K562 (cell line): ENCODE measurements around the gene SLC9A1. TPM values are rescaled to one million over a fixed set of nuclear protein-coding genes. Genes with fewer than 3 reads are reported as not detected.

ENCODE experiments used
- EP400 ChIP-seq: fragments of 450-650 bp; IDR thresholded peaks from 2 replicates; pipeline ENCODE4 v1.6.1; 2017; ENCODE audit warnings: antibody characterized with exemption, mild to moderate bottlenecking, moderate library complexity
- ETS2 ChIP-seq: IDR thresholded peaks from 2 replicates; pipeline ENCODE4 v1.6.1; 2016; ENCODE audit warnings: borderline replicate concordance, missing genetic modification characterization, mild to moderate bottlenecking, moderate library complexity, missing compliant biosample characterization; ENCODE audit not compliant: poor library complexity, severe bottlenecking
- FOXK2 ChIP-seq, 2 experiments: fragments of 450-650 bp; IDR thresholded peaks in 1 of 2; conservative IDR thresholded peaks in 1 of 2; 2 replicates each; pipeline ENCODE4 v1.6.1; 2016; ENCODE audit warnings: low read depth in 2 of 2, mild to moderate bottlenecking in 1 of 2
- HDAC6 ChIP-seq: IDR thresholded peaks from 2 replicates; pipeline ENCODE4 v1.6.1; 2012; ENCODE audit warnings: low read depth, mild to moderate bottlenecking, control low read depth, inconsistent platforms, low read length, moderate library complexity
- KLF16 ChIP-seq: IDR thresholded peaks from 2 replicates; pipeline ENCODE4 v1.6.1; 2016; ENCODE audit warnings: antibody characterized with exemption
- SREBF2 ChIP-seq: sonication (generic); formaldehyde crosslinking; IDR thresholded peaks from 2 replicates; pipeline ENCODE4 v1.4.0; 2020; ENCODE audit warnings: mild to moderate bottlenecking, missing genetic modification reagents
- XRCC4 ChIP-seq: IDR thresholded peaks from one replicate; pipeline ENCODE4 v1.6.1; 2011; ENCODE audit not compliant: insufficient read depth, insufficient read length; ENCODE audit errors: extremely low read depth
- ZBTB40 ChIP-seq, 2 experiments: fragments of 450-650 bp in 1 of 2; sonication (generic) in 1 of 2; formaldehyde crosslinking in 1 of 2; IDR thresholded peaks; 2 replicates each; pipeline versions ENCODE4 v1.7.1 to v1.9.0; 2016 to 2022; ENCODE audit warnings: inconsistent platforms in 1 of 2, mild to moderate bottlenecking in 1 of 2, missing genetic modification reagents in 1 of 2
- ZNF668 ChIP-seq: fragments of 250-450 bp; sonication (Bioruptor Pico); IDR thresholded peaks from 2 replicates; pipeline ENCODE4 v1.8.0; 2022; ENCODE audit warnings: mild to moderate bottlenecking, inconsistent platforms
- polyA plus RNA-seq, 8 experiments: library from polyadenylated mRNA; depleted of rRNA in 4 of 8; stranded (reverse) in 5 of 8; unstranded in 3 of 8; fragments of >200 nt; fragmentation: Nextera tagmentation in 2 of 8; fragmentation: Illumina TruSeq in 1 of 8; extraction: Ambion mirVana in 2 of 8; extraction: Trizol in 1 of 8; gene quantifications; 2 replicates each; pipeline versions ENCODE4 v1.2.1 to v1.2.3, GENCODE V29; 2011 to 2014; ENCODE audit warnings: inconsistent platforms in 1 of 8, missing spikeins in 1 of 8
- total RNA-seq, 7 experiments: library from RNA; depleted of rRNA in 6 of 7; stranded (reverse); fragments of >200 nt in 6 of 7; fragmentation: Illumina TruSeq in 2 of 7; extraction: Trizol in 2 of 7; gene quantifications; 2 replicates each; pipeline versions ENCODE4 v1.2.1 to v1.2.3, GENCODE V29; 2011 to 2021; ENCODE audit warnings: low replicate concordance in 1 of 7
- TF ChIP-seq, protein P1 (sequence below): IDR thresholded peaks from 3 replicates; pipeline ENCODE4 v1.6.1; 2011; ENCODE audit warnings: borderline replicate concordance, mild to moderate bottlenecking, moderate library complexity; ENCODE audit not compliant: insufficient read length; ENCODE audit errors: extremely low read depth
- TF ChIP-seq, protein P2 (sequence below): sonication (generic); formaldehyde crosslinking; IDR thresholded peaks from 2 replicates; pipeline ENCODE4 v1.9.0; 2022; ENCODE audit warnings: mild to moderate bottlenecking, missing genetic modification reagents

Gene SLC9A1
- total and polyA plus RNA-seq, 9 of the 15 experiments (the other 6 are each of a cell fraction or from before 2014, with no cell fraction given): 0.59 to 14.4 (median 2.0) TPM

DNA sequence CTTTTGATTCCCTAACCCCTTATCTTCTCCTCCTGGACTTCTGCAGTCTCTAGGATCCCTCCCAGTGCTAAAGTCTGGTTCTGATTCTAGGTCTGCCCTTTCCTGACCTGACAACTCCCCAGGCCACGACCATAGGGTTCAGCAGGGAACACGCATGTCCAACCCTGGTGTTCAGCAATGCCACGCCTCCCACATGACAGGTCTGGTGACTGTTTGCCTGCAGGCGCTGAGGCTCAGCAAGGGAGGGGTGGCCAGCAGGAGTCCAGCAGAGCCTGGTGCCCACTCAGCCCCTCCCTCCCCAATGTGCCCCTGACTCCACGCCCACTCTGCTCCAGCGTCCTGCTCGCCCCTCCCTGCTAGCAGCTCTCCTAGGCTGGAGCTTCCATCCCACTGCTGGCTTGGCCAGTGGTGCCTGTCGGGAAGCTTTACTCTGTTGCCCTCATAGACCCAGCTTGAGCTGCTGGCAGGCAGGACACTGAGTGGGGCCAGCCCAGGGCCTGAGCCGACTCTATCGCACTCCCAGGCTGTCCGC is 17.3 kb downstream of the SLC9A1 start (continued):
- TF ChIP-seq KLF16: no peak
- TF ChIP-seq, protein P1, sequence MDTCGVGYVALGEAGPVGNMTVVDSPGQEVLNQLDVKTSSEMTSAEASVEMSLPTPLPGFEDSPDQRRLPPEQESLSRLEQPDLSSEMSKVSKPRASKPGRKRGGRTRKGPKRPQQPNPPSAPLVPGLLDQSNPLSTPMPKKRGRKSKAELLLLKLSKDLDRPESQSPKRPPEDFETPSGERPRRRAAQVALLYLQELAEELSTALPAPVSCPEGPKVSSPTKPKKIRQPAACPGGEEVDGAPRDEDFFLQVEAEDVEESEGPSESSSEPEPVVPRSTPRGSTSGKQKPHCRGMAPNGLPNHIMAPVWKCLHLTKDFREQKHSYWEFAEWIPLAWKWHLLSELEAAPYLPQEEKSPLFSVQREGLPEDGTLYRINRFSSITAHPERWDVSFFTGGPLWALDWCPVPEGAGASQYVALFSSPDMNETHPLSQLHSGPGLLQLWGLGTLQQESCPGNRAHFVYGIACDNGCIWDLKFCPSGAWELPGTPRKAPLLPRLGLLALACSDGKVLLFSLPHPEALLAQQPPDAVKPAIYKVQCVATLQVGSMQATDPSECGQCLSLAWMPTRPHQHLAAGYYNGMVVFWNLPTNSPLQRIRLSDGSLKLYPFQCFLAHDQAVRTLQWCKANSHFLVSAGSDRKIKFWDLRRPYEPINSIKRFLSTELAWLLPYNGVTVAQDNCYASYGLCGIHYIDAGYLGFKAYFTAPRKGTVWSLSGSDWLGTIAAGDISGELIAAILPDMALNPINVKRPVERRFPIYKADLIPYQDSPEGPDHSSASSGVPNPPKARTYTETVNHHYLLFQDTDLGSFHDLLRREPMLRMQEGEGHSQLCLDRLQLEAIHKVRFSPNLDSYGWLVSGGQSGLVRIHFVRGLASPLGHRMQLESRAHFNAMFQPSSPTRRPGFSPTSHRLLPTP: no peak
- no peak for TF ChIP-seq EP400
- no peak for TF ChIP-seq SREBF2 (CRISPR knock-in tag)
- TF ChIP-seq, protein P2, sequence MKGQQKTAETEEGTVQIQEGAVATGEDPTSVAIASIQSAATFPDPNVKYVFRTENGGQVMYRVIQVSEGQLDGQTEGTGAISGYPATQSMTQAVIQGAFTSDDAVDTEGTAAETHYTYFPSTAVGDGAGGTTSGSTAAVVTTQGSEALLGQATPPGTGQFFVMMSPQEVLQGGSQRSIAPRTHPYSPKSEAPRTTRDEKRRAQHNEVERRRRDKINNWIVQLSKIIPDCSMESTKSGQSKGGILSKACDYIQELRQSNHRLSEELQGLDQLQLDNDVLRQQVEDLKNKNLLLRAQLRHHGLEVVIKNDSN (CRISPR knock-in tag): peak; percentile 77
- TF ChIP-seq HDAC6: no peak
- TF ChIP-seq ETS2 (tag): no peak
- no peak for TF ChIP-seq XRCC4
- TF ChIP-seq ZBTB40 (IDR thresholded peaks at IDR 0.05): no peak
- no peak for TF ChIP-seq ZBTB40 (CRISPR knock-in tag; IDR thresholded peaks at IDR 0.05)
- no peak for TF ChIP-seq ZNF668 (CRISPR knock-in tag)
- TF ChIP-seq FOXK2 (conservative IDR thresholded peaks at IDR 0.05 in 1 of 2, IDR thresholded peaks at IDR 0.05 in 1 of 2; ENCODE audit: low read depth in 2 of 2): no peak
